Raji (cell line): ENCODE results near the gene MAP3K7CL.
A peak's percentile ranks its signal among the peaks of the same experiment; 100 is the strongest.

Experiments used
- POLR2A ChIP-seq: IDR thresholded peaks from 2 replicates; pipeline ENCODE4 v1.6.1; 2011; ENCODE audit warnings: low read depth, low read length, control low read depth; ENCODE audit not compliant: insufficient read depth

MAP3K7CL gene

DNA sequence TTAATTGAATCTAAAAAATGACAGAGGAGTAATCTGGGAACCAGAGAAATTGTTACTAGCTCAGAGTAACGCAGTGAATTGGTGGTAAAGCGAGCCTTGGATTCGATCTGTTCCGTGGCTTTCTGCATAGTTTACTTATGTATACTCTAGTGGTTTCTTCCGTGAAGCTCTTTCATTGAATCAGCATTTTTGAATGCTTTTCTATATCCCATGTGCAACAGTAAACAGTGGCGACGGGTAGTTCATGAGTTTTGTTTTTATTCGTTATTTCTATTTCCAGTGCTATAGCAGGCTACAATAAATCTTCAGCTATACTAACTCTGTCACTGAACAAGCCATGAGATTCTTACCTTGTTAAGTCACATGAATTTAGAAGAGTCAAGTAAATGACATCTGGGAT lies 14.5 kb upstream of the MAP3K7CL start:
- no peak for TF ChIP-seq POLR2A

DNA sequence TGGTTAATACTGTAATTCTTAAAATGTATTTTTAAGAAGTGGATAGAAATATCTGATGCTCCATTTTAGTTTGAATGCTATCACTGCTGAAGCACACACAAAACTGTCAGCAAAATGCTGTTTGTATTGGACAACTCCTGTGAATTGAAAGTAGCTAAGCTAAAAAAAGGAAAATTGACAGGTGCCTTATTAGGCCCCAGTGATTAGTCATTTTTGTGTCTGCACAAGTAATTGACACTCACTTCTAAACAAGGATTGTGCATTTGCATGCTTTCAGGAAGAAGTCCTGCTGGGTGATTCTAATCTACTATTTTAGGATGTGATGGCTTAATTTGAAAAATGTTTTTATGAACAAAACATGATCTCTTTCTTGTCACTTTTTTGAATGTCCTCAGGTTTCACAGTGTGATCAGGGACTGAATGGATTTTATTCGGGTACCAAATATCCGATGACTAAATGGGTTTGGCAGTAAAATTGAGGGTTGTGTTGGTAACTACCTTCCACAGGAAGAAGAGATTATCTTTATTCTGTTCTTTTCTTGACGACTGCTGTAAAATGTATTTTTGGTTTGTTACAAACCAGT lies 13.0 kb upstream of the MAP3K7CL start:
- no peak for TF ChIP-seq POLR2A

DNA sequence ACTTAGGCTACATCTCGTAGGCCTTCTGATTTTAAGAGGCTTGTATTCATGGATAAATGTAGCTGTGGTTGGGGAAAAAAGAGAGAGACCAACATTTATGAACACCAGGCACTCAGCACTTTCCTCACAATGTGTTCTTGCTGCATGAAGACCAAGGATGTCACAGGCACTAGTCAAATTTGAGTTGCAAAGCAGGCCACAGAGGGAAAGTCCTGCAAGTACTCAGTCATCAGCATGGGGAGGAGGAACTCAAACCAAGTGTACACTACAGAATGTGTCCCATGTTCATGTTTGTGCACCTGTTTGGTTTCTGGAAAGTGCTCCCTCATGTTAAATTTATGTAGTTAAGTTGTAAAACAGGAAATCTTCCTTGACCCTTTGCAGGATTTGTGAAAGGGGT lies 8.7 kb upstream of the MAP3K7CL start:
- peak; percentile 85 for TF ChIP-seq POLR2A

DNA sequence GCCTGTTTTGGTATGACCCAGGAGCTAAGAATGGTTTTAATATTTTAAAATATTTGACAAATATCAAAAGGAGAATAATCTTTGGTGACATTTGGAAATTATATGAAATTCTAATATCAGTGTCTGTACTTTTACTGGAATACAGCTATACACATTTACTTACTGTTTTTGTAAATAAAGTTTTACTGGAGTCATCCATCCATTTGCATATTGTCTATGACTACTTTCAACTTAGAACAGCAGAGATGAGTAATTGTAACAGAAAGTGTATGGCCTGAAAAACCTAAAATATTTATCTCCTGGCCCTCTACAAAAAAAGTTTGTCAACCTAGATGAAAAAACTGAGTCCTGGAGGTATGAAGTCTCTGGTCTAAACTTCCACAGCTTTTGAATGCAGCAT lies 5.8 kb upstream of the MAP3K7CL start:
- no peak for TF ChIP-seq POLR2A

DNA sequence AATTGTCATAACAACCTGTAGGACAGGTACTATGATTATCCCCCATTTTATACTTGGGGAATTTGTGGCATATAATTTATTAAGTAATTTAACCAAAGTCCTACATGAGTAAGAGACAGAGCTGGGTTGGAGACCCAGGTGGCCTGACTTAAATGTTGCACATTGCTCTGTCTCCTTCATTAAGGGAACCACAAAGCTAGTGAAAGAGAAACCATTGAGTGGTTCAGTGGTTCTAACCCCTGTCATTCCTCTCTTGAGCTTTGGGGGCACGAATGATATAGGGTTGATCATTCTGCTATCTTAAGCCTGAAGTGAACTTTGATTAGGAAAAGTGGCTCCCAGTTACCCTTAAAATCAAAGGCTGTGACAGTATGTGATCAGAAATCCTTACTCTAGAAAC lies 5.3 kb upstream of the MAP3K7CL start:
- no peak for TF ChIP-seq POLR2A

DNA sequence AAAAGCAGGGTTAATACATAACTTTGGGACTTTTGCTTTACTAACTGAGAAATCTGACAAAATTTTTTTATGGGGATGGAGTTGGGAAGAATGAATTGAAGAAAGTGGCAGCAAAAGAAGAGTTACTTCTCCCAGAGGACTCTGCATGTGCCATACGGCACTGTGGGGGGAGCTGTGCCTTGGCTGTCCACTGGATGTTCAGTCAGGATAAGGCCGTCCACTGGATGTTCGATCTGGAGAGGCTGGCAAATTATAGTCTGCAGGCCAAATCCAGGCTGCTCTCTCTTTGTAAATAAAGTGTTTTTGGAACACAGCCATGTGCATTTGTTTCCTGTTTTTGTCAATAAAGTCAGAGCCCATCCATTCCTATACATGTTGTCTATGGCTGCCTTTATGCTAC lies 4.5 kb upstream of the MAP3K7CL start:
- no peak for TF ChIP-seq POLR2A

DNA sequence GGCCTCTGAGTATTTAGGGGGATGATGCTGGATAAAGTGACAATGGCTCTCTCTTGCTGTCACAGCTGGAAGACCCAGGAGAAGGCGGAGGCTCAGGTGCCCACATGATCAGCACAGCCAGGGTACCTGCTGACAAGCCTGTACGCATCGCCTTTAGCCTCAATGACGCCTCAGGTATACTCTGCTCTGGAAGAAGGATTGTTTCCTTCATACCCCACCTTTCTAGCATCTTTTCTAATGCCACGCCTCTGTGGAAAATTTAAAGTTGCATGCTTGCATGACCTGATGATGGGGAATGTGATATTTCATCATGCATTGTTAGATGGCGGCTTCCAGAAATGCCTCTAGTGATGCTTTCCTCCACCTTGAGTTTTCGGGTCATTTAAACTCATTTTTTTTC lies 2.8 kb downstream of the MAP3K7CL start:
- TF ChIP-seq POLR2A = no peak

DNA sequence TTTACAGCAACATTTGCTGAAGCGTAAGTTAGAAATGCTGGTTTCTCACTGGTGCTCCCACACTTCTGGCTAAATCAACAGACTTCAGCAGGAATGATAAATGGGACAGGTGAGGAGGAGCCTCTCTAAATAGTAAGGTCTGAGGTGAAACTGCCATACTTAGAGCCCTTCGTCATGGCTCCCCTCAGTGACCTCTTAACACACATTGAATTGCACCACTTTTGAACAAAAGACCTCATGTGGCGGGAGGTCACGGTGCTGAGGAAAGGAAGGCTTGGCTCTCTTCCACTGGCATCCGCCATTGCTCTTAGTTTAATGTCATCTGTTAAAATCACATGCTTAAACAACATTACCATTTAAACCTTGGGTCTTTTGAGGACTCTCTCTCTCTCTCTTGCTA lies 3.4 kb downstream of the MAP3K7CL start:
- TF ChIP-seq POLR2A = no peak

DNA sequence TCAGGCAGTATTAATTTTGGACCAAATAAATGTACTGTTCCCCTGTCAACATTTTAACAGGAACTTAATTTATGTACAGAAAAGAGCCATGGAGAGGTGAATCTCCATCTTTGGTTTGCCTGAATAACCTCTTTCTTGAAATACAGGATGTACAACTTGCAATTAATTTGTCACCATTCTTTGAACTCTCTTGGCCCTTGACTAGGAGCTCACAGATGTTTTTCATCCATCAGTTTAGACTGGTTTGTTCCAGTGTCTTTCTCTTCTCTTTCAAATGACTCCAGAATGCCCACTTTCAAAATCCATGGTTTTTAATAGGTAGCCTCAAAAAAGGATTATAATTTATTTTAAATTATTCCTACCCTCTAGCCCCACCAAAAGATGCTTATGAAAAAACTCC lies 5.0 kb downstream of the MAP3K7CL start:
- no peak for TF ChIP-seq POLR2A

DNA sequence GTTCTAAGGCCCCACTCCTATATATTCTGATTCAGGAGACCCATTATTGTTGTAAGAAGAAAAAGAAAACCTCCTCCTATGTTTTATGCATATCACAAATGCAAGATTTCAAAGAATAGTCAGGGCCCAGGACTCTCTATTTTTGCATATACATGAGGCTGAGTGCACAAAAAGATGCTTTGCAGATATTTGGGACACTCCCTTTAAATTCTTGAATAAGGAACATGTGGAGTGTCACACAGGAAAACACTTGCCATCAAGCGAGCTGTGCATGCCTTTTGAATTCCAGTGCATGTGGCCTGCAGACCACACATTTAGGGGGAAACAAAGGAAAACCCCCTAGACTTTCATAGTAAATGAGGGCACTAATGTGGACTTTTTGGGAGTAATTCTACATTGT lies 5.6 kb downstream of the MAP3K7CL start:
- TF ChIP-seq POLR2A = no peak

DNA sequence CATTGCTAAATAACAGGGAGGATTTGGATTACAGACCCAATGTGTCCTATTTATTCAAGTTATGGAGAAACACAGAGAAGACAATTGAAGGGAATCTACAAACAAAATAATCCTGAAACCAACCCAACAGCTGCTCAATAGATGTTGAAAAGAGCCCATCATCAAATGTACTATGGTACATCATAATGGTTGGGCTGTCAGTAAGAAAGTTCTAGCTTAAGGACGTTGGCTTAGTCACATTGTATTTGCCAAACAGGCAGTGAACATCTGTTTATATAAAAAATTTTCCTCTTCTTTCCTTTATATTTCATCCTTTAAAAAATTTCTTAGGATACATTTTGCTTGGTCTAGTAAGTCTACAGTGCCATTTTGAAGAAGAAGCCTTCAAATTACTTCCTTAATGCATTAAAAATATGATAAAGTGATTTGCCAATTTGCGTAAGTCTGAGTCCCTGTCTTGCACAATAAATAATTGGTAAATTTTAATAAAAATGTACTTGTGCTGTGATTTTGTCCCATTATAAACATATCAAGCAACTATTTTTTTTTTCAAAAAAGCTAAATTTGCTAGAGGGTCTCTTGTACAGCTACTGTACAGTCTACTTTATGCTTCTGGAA lies 14.4 kb downstream of the MAP3K7CL start:
- no peak for TF ChIP-seq POLR2A

DNA sequence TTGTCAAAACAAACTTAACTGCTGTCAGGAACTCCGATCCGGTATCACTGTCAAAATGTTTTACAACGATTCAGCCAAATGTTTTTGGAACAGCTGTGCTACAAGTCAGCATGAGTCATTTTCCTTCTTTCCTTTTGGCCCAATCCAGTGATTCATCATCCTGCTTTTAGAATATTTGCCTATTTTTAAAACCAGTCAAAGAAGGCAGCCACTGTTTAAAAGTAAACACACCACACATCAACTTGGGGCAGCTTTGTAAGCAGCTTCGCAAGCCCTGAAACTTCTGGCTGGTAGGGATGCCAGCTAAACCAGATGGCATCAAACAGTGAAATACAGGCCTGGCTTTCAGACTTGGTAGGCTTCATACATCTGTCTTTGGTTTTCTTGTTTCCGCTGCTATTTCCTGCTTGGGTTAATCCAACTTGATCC lies 14.9 kb downstream of the MAP3K7CL start:
- no peak for TF ChIP-seq POLR2A

DNA sequence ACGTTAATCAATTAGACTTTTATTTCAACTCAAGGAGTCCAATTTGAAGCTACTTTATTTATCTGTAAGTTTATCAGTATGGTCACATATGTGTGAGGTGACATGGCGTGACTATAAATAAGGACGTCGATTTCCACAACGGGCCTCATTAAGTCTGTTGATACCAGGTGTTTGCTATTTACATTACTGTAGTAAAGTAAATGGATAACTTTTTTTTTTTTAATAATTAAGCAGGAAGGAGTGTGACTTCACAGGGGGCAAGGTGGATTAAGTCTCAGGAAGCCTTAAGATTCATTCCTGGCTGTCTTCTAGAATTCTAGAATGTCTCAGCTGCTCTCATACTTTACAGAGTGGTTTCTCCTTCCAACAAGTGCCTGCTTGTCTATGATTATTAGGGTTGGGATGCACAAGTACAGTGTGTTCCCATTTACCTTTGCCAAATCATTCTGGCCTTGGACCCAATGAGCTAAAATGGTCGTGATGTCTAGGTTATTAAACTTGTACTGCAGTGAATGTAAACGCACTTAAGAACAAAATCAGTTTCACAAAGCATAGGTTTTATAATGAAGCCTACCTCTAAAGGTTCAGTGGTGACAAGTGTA lies 15.5 kb downstream of the MAP3K7CL start:
- no peak for TF ChIP-seq POLR2A

DNA sequence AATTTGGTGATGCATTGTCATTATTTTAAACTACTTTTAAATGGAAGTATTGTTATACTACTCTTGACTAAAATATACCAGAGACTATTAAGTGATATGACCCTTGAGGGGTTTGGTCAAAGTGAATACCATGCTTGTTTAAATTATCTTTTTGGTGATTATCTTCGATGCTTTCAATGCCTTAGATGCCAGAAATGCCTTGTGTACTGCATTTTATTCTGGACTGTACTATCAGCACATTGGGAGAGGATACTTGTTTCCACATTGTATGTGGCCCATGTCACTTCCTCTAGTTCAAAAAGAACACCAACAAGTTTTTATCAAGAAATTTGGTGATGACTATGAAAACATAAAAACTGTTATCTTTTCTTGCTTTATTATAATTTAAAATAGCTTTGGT lies 16.3 kb downstream of the MAP3K7CL start:
- no peak for TF ChIP-seq POLR2A

DNA sequence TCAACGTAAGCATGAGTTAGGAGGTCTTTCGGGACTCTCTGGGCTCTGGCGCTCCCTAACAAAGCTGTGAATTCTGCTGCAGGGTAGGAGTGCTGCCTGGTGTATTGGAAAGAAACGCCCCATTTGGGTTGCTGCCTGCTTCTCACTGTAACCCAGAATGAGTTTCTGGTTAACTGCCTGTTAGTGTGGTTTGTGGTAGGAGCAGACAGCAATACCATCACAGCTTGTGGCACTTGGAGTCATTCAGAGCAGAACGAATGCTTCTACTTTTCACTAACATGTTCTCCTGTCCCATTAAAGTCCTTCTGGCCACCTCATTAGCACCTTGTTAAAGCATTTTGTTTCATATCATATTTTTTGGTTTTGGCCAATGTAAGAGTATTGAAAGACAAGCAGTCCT lies 18.1 kb downstream of the MAP3K7CL start:
- no peak for TF ChIP-seq POLR2A

DNA sequence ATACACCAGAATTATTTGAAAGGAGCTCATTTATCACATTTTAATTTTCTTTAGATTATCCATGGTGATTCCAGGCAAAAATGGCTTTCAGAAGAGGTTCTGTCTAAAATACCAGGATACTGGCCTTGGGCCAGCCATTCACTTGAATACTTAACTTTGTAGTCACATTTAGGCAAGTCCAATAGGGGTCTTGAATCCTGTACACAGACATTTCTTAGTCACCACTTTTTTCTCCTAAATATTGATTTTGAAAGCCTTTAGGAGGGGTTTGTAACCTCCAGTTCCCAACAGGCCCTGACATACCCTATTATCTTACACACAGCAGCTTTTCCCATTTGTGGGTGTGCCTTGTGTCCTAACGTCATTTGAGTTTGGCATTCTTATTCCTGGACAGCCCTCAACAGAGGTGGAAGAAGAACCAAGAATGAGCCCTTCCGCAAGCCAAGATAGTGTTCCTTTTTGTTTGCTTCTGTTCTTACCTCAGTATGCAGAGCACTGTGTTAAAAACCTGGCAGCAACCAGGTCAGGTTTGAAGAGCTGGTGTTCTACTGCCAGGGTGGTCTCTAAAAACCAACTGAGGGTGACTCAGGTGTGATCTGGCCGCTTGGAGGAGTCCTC lies 19.5 kb downstream of the MAP3K7CL start:
- TF ChIP-seq POLR2A = no peak
